ENCODE results near the gene GHRH.

The GHRH gene

GRCh38 chr20:37259865-37260264, 1.7 kb downstream of the GHRH start:
- DNase-seq = no peak

GRCh38 chr20:37259031-37259430, 2.6 kb downstream of the GHRH start:
- DNase-seq = no peak

- no peak for DNase-seq
Observed at GRCh38 chr20:37257988-37258387, 3.6 kb downstream of the GHRH start.

GRCh38 chr20:37257530-37257929, 4.1 kb downstream of the GHRH start:
- no peak for DNase-seq

GRCh38 chr20:37256286-37256685, 5.3 kb downstream of the GHRH start:
- DNase-seq = no peak

GRCh38 chr20:37254114-37254878, 7.3 kb downstream of the GHRH start:
- no peak for DNase-seq

- no peak for DNase-seq
Observed at GRCh38 chr20:37253087-37253486, 8.5 kb downstream of the GHRH start.

- DNase-seq = no peak
Observed at GRCh38 chr20:37251825-37252477, 9.7 kb downstream of the GHRH start.

- no peak for DNase-seq
Observed at GRCh38 chr20:37249304-37249703, 12.3 kb downstream of the GHRH start.

- no peak for DNase-seq
Observed at GRCh38 chr20:37247547-37247946, 14.1 kb downstream of the GHRH start.

GRCh38 chr20:37246736-37247135, 14.9 kb downstream of the GHRH start:
- no peak for DNase-seq

- no peak for DNase-seq
Observed at GRCh38 chr20:37245216-37246150, 16.1 kb downstream of the GHRH start.

- DNase-seq = no peak
Observed at GRCh38 chr20:37244572-37244957, 17.0 kb downstream of the GHRH start.

- no peak for DNase-seq
Observed at GRCh38 chr20:37243937-37244571, 17.6 kb downstream of the GHRH start.

- DNase-seq = no peak
Observed at GRCh38 chr20:37243076-37243936, 18.3 kb downstream of the GHRH start.

GRCh38 chr20:37242503-37242902, 19.1 kb downstream of the GHRH start:
- no peak for DNase-seq

GRCh38 chr20:37240337-37241067, 21.1 kb downstream of the GHRH start:
- no peak for DNase-seq

GRCh38 chr20:37238935-37239451, 22.6 kb downstream of the GHRH start:
- DNase-seq = peak; percentile 43

- no peak for DNase-seq
Observed at GRCh38 chr20:37238426-37238825, 23.2 kb downstream of the GHRH start.

- no peak for DNase-seq
Observed at GRCh38 chr20:37237656-37238055, 24.0 kb downstream of the GHRH start.

GRCh38 chr20:37236462-37236861, 25.2 kb downstream of the GHRH start:
- no peak for DNase-seq

Measured in NCI-H524 treated with DMSO at 0.1 percent for 48 hours (cell line).